Keratinocyte (primary cell): ENCODE measurements around the gene CHRD. TPM values are rescaled to one million over a fixed set of nuclear protein-coding genes. Genes with fewer than 3 reads are reported as not detected.

ENCODE experiments used
- DNase-seq: peaks from one replicate; pipeline ENCODE4 v3.0.0-alpha.2; 2011; ENCODE audit warnings: low read depth, missing footprints, low spot score
- FAIRE-seq: peaks from 2 replicates; lab custom pipeline; 2011; peaks lifted over from hg19 to GRCh38; lab: Jason Lieb, UNC
- H2AFZ ChIP-seq: 2 replicates; pipeline ENCODE4 v1.6.0; 2012; ENCODE audit warnings: low read length, control low read depth, inconsistent platforms; ENCODE audit not compliant: control insufficient read depth
- H3K27ac ChIP-seq: 2 replicates; pipeline ENCODE4 v1.5.1; 2011; ENCODE audit warnings: low read length; ENCODE audit not compliant: control insufficient read depth, insufficient read depth
- H3K27me3 ChIP-seq: 3 replicates; pipeline ENCODE4 v1.6.0; 2011; ENCODE audit warnings: low read length; ENCODE audit not compliant: control insufficient read depth, insufficient read depth; ENCODE audit errors: extremely low read depth
- H3K36me3 ChIP-seq, 2 experiments: 2 replicates in 1 of 2; 3 replicates in 1 of 2; pipeline ENCODE4 v1.5.1; 2011; ENCODE audit warnings: low read length in 2 of 2, mild to moderate bottlenecking in 1 of 2; ENCODE audit not compliant: control insufficient read depth in 2 of 2, insufficient read depth in 2 of 2; ENCODE audit errors: extremely low read depth in 1 of 2
- H3K4me1 ChIP-seq: 3 replicates; pipeline ENCODE4 v1.5.1; 2011; ENCODE audit warnings: low read length; ENCODE audit not compliant: control insufficient read depth, insufficient read depth; ENCODE audit errors: extremely low read depth
- H3K4me2 ChIP-seq: 3 replicates; pipeline ENCODE4 v1.6.0; 2011; ENCODE audit warnings: low read depth, low read length; ENCODE audit not compliant: control insufficient read depth, insufficient read depth; ENCODE audit errors: extremely low read depth
- H3K4me3 ChIP-seq, 3 experiments: fragments of 200-600 bp in 1 of 3; sonication (generic) in 1 of 3; 2 replicates in 2 of 3; 3 replicates in 1 of 3; pipeline ENCODE4 v1.5.1; 2011 to 2016; ENCODE audit warnings: low read length in 3 of 3, mild to moderate bottlenecking in 3 of 3, control low read depth in 2 of 3, inconsistent platforms in 1 of 3, low read depth in 1 of 3, mixed read lengths in 1 of 3, mixed run types in 1 of 3, moderate library complexity in 1 of 3; ENCODE audit not compliant: control insufficient read depth in 2 of 3, insufficient read depth in 2 of 3; ENCODE audit errors: extremely low read depth in 1 of 3
- H3K79me2 ChIP-seq: 2 replicates; pipeline ENCODE4 v1.6.0; 2012; ENCODE audit warnings: low read length; ENCODE audit not compliant: control insufficient read depth, insufficient read depth
- H3K9ac ChIP-seq: 3 replicates; pipeline ENCODE4 v1.6.0; 2011; ENCODE audit warnings: low read length; ENCODE audit not compliant: control insufficient read depth, insufficient read depth; ENCODE audit errors: extremely low read depth
- H3K9me1 ChIP-seq: 3 replicates; pipeline ENCODE4 v1.6.0; 2011; ENCODE audit warnings: low read length; ENCODE audit not compliant: control insufficient read depth, insufficient read depth; ENCODE audit errors: extremely low read depth
- H3K9me3 ChIP-seq: 2 replicates; pipeline ENCODE4 v1.5.1; 2012; ENCODE audit warnings: low read depth, low read length; ENCODE audit not compliant: control insufficient read depth
- H4K20me1 ChIP-seq: 3 replicates; pipeline ENCODE4 v1.6.0; 2011; ENCODE audit warnings: low read length; ENCODE audit not compliant: control insufficient read depth, insufficient read depth; ENCODE audit errors: extremely low read depth
- CTCF ChIP-seq, 3 experiments: IDR thresholded peaks in 1 of 3; conservative IDR thresholded peaks in 1 of 3; optimal IDR thresholded peaks in 1 of 3; 2 replicates in 2 of 3; 3 replicates in 1 of 3; pipeline versions ENCODE3 to v1.5.1; 2011; ENCODE audit warnings: low read length in 3 of 3, mild to moderate bottlenecking in 3 of 3, moderate library complexity in 2 of 3, control low read depth in 1 of 3, inconsistent platforms in 1 of 3; ENCODE audit not compliant: insufficient read depth in 2 of 3; ENCODE audit errors: extremely low read depth in 1 of 3
- EZH2 ChIP-seq: IDR thresholded peaks from one replicate; pipeline ENCODE4 v1.6.1; 2012; ENCODE audit warnings: inconsistent platforms, mild to moderate bottlenecking, low read length, moderate library complexity
- dilution Hi-C: fragments of 300-500 bp; cut with MboI; formaldehyde crosslinking; loops from one replicate; pipeline ENCODE4 v1.7.0; 2020; ENCODE audit warnings: low sequenced_read_pairs; ENCODE audit not compliant: extremely low pct_ligation_motif_present
- polyA plus RNA-seq, 5 experiments: library from polyadenylated mRNA; depleted of rRNA in 3 of 5; stranded (reverse) in 3 of 5; stranded (forward) in 1 of 5; unstranded in 1 of 5; fragments of >200 nt; gene quantifications; 1 replicate in 1 of 5; 2 replicates in 3 of 5; 3 replicates in 1 of 5; pipeline versions ENCODE4 v1.2.1 to v1.2.3, GENCODE V29; 2011 to 2012; ENCODE audit warnings: missing spikeins in 2 of 5, low read depth in 1 of 5, low replicate concordance in 1 of 5

Gene CHRD
- polyA plus RNA-seq, 1 donor (not counting 4 experiments of a cell fraction or from before 2014, with no cell fraction given): not detected

- peaks cover 8 to 11% of the 10 kb centered on the region in 2 experiments for H3K36me3 ChIP-seq
- no peak for DNase-seq
- H3K27me3 ChIP-seq: no peaks in the 10 kb centered on the region
- no peaks in the 10 kb centered on the region for H4K20me1 ChIP-seq
- dilution Hi-C loops: no loop called here
- H3K27ac ChIP-seq: peak within 1 kb of the TSS; percentile 82
- H3K9ac ChIP-seq: peak within 1 kb of the TSS; percentile 83
- TF ChIP-seq EZH2 (no peak), CTCF (optimal IDR thresholded peaks at IDR 0.05 in 1 of 3, IDR thresholded peaks at IDR 0.05 in 1 of 3, conservative IDR thresholded peaks at IDR 0.05 in 1 of 3; ENCODE audit: extremely low read depth in 1 of 3, insufficient read depth in 2 of 3, low read length in 3 of 3) (no peak)
- no peak for FAIRE-seq
- peak within 1 kb of the TSS; percentile 64 for H2AFZ ChIP-seq
- H3K4me1 ChIP-seq: peaks cover 22% of the 10 kb centered on the region
- peaks cover 21% of the 10 kb centered on the region for H3K79me2 ChIP-seq
- no peaks in the 10 kb centered on the region for H3K9me1 ChIP-seq
- no peaks in the 10 kb centered on the region for H3K9me3 ChIP-seq
- H3K4me3 ChIP-seq: peak within 1 kb of the TSS; percentile 59 to 97 (median 95)
- H3K4me2 ChIP-seq: peak within 1 kb of the TSS; percentile 74
These were observed 18.3 kb upstream of the CHRD start, which contains the start of the genes CLCN2 and POLR2H for GRCh38 chr3:184361532-184361931. Gene CLCN2 (minus strand): TSS chr3:184361605. CDS start chr3:184361479, 126 bp downstream. Gene POLR2H (plus strand): TSS chr3:184361710. CDS start chr3:184363493, 1,783 bp downstream.

- FAIRE-seq: no peak
- Histone ChIP-seq H3K9ac (peak overlapping the region; percentile 83), H2AFZ (peak overlapping the region; percentile 63), H3K9me1 (no peaks in the 10 kb centered on the region), H3K4me2 (peak overlapping the region; percentile 74), H4K20me1 (no peaks in the 10 kb centered on the region), H3K4me1 (peaks cover 22% of the 10 kb centered on the region), H3K79me2 (peaks cover 25% of the 10 kb centered on the region), H3K27ac (peak overlapping the region; percentile 82), H3K4me3 (peak overlapping the region; percentile 59 to 97 (median 95)), H3K36me3 (peaks cover 12 to 16% of the 10 kb centered on the region in 2 experiments), H3K9me3 (no peaks in the 10 kb centered on the region), H3K27me3 (no peaks in the 10 kb centered on the region)
- no peak for DNase-seq
- dilution Hi-C loops: no loop called here
- TF ChIP-seq EZH2 (no peak), CTCF (optimal IDR thresholded peaks at IDR 0.05 in 1 of 3, IDR thresholded peaks at IDR 0.05 in 1 of 3, conservative IDR thresholded peaks at IDR 0.05 in 1 of 3; ENCODE audit: extremely low read depth in 1 of 3, insufficient read depth in 2 of 3, low read length in 3 of 3) (no peak)
These were observed 17.8 kb upstream of the CHRD start for GRCh38 chr3:184361932-184362667.
